NCI-H510A (cell line): Measurements from ENCODE around the gene LAMA4.

Source experiments
- DNase-seq: peaks from one replicate; lab custom pipeline; 2025; lab: John Stamatoyannopoulos, UW

The LAMA4 gene

GRCh38 chr6:112193117-112193516 is 61.2 kb downstream of the LAMA4 start:
- DNase-seq = no peak

GRCh38 chr6:112191509-112192020 is 62.8 kb downstream of the LAMA4 start:
- DNase-seq = no peak

GRCh38 chr6:112190164-112190563 is 64.2 kb downstream of the LAMA4 start:
- DNase-seq = no peak

GRCh38 chr6:112189494-112189893 is 64.9 kb downstream of the LAMA4 start:
- no peak for DNase-seq

- DNase-seq = no peak
Measured at GRCh38 chr6:112188906-112189305, 65.5 kb downstream of the LAMA4 start.

- no peak for DNase-seq
Measured at GRCh38 chr6:112187736-112188135, 66.6 kb downstream of the LAMA4 start.

GRCh38 chr6:112184951-112185350 is 69.4 kb downstream of the LAMA4 start:
- DNase-seq = no peak

GRCh38 chr6:112183271-112183671 is 71.1 kb downstream of the LAMA4 start:
- no peak for DNase-seq

- DNase-seq = no peak
Measured at GRCh38 chr6:112181130-112181529, 73.2 kb downstream of the LAMA4 start.

GRCh38 chr6:112180095-112180820 is 74.1 kb downstream of the LAMA4 start:
- peak; percentile 18 for DNase-seq

- no peak for DNase-seq
Measured at GRCh38 chr6:112179631-112180030, 74.7 kb downstream of the LAMA4 start.

GRCh38 chr6:112178846-112179245 is 75.5 kb downstream of the LAMA4 start:
- DNase-seq = no peak

GRCh38 chr6:112177092-112177491 is 77.3 kb downstream of the LAMA4 start:
- DNase-seq = no peak

GRCh38 chr6:112176175-112176574 is 78.2 kb downstream of the LAMA4 start:
- DNase-seq = no peak

- no peak for DNase-seq
Measured at GRCh38 chr6:112173221-112173804, 81.1 kb downstream of the LAMA4 start.

GRCh38 chr6:112172540-112172939 is 81.8 kb downstream of the LAMA4 start:
- DNase-seq = no peak

- no peak for DNase-seq
Measured at GRCh38 chr6:112169541-112169940, 84.8 kb downstream of the LAMA4 start.

GRCh38 chr6:112163295-112164257 is 90.8 kb downstream of the LAMA4 start:
- no peak for DNase-seq

- DNase-seq = no peak
Measured at GRCh38 chr6:112160745-112161144, 93.6 kb downstream of the LAMA4 start.

GRCh38 chr6:112156668-112157067 is 97.7 kb downstream of the LAMA4 start:
- DNase-seq = no peak

- DNase-seq = no peak
Measured at GRCh38 chr6:112155886-112156285, 98.5 kb downstream of the LAMA4 start.

GRCh38 chr6:112154711-112155110 is 99.7 kb downstream of the LAMA4 start:
- no peak for DNase-seq
